Measurements from ENCODE around the gene HMBS.

Gene HMBS

DNA sequence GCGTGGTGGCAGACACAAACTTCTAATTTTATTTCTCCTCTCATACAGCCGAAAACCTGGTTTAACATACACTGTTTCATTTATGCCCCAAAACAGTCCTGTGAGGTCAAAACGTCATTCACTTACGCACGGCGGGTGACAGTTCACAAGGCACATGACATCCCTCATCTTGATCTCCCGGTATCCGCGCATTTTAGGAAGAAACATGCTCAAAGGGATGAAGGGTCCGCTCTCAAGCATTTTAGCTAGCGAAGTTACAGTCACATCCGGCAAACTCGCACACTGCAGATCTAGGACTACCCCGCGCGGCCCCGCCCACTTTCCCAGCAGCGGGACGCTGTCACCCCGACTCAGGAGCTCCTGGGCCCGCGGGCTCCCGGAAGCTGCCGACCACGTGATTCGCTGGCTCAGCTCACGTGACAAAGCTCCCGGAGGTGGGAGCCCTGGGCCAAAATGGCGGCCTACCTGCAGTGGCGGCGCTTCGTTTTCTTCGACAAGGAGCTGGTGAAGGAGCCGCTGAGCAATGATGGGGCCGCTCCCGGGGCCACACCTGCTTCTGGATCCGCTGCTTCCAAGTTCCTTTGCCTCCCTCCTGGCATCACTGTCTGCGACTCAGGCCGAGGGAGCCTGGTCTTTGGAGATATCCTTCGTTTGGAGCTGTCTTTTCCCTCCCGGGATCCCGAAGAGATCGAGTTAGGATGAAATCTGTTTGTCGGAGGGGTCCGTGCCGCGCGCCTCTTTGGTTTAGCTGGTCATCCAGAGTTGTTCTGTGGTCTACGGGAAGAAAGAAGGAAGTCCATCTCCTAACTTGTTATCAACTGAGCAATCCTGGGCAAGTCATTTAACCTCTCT lies 17.1 kb upstream of the HMBS start, which contains the start of gene VPS11:
TSS of gene VPS11 (plus strand) at position 448 of the 852 bp plus-strand sequence. CDS start at position 454, 6 bp downstream.
- DNase-seq (ENCODE audit: low read depth), result peak; percentile 98

DNA sequence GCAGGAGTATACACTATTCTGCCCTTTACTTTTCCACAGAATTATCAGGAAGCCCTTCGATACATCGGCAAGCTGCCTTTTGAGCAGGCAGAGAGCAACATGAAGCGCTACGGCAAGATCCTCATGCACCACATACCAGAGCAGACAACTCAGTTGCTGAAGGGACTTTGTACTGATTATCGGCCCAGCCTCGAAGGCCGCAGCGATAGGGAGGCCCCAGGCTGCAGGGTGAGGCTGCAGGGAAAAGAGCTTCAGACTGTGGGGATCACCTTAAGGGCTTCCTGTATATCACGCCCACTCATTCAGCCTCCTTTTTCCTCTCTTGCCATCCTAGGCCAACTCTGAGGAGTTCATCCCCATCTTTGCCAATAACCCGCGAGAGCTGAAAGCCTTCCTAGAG lies 6.8 kb upstream of the HMBS start:
- DNase-seq (ENCODE audit: low read depth), result no peak

DNA sequence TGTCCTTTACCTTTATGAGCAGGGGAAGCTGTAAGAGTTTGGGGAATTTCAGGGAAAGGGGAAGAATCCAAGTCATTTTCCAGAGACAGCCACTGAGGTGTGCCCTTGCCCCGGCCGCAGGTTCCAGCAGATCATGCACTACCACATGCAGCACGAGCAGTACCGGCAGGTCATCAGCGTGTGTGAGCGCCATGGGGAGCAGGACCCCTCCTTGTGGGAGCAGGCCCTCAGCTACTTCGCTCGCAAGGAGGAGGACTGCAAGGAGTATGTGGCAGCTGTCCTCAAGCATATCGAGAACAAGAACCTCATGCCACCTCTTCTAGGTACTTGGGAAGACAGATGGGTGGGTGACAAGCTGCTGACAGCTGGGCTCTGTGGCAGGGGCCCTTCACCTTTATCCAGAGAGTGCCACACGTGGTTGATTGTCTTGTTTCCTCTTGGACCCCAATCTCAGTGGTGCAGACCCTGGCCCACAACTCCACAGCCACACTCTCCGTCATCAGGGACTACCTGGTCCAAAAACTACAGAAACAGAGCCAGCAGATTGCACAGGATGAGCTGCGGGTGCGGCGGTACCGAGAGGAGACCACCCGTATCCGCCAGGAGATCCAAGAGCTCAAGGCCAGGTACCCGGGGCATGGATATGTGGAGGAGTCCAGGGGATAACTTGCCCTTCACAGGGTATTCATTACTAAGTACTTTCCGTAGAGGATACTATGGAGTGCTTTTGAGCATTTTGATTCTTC lies 5.8 kb upstream of the HMBS start:
- DNase-seq (ENCODE audit: low read depth), result no peak

DNA sequence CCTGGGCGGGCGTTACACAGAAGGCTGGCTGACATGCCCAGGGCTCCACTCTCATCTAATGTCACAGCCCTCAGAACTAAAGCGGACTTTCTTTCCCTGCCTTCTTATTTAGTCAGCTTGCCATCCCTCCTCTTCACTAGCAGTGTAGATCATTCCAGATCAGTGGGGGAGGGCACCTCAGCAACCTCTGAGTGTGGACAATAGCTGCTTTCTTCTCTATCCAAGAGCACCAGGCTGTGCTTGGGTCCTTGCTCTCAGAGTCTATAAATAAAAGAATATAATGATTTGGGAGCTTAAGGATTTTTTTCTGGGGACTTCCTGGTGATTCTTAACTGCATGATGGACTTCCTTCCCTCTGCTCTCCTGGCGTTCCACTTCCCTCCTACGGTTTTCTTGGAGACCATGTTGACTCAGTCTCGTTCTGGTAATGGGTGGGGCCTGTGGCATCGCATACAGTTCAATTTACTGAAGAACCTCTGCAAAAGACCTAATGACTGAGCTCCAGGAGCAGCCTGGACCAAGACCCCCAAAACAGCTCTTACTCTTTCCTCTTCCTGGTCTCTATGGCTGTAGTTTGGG lies 2.9 kb upstream of the HMBS start:
- no peak for DNase-seq (ENCODE audit: low read depth)

DNA sequence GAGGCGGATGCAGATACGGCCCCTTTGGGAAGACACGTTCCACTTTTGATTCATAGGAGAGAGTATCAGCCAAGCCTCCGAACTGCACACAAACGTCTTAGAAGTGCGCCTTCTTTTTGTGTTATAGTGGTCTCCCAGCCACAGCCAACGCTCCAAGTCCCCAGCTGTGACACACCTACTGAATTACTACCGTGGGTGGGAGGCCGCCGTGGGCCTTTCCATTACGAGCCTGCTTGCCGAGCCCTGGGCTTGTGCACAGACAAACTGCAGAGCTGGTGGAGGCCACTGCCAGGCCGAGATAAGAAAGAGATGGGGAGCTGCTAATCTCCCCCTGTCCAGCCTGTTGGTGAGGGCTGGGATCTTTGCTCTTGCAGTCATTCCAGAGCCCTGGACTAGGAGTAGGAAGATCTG lies 761 bp downstream of the HMBS start:
- no peak for DNase-seq (ENCODE audit: low read depth)

DNA sequence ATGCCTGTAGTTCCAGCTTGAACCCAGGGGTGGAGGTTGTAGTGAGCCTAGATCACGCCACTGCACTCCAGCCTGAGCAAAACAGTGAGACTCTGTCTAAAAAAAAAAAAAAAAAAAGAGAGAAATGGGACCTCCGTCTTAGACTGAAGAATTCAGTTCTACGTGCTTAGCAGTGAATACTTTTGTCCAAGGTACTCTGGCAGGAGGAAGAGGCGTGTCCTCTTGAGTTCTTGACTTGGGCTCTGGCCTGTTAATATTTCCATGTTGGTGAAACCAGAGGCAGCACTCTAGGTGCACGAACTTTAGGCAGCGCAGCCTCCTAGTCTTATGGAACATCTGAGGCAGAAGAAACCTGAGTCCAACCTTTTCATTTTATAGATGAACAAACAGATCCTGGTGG lies 2.4 kb downstream of the HMBS start:
- no peak for DNase-seq (ENCODE audit: low read depth)

DNA sequence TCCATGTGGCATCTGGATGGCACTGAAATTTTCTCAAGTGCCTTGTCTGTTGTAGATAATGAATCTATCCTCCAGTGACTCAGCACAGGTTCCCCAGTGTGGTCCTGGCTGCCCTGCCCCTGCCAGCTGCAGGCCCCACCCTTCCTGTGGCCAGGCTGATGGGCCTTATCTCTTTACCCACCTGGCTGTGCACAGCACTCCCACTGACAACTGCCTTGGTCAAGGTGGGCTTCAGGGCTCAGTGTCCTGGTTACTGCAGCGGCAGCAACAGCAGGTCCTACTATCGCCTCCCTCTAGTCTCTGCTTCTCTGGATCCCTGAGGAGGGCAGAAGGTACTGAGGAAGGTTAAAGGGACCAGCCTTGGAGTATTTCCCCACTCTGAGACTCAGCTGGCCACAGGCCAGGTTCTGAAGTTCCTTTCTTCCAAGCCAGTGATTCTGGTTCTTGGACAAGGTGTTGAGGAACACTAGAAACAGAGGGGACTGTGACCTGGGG lies 3.1 kb downstream of the HMBS start:
- no peak for DNase-seq (ENCODE audit: low read depth)

DNA sequence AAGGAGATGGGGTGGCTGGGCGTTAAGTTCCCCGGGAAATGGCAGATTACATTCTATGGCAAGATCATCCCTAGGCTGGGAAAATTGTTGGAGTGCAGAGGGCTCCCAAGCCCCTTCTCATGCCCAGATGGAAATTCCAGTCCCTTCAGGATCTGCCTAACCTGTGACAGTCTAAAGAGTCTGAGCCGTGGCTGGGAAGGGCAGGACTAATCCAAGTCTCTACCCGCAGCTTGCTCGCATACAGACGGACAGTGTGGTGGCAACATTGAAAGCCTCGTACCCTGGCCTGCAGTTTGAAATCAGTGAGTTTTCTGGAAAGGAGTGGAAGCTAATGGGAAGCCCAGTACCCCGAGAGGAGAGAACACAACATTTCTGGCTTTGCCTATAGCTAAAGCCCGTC lies 3.7 kb downstream of the HMBS start:
- DNase-seq (ENCODE audit: low read depth), result no peak

DNA sequence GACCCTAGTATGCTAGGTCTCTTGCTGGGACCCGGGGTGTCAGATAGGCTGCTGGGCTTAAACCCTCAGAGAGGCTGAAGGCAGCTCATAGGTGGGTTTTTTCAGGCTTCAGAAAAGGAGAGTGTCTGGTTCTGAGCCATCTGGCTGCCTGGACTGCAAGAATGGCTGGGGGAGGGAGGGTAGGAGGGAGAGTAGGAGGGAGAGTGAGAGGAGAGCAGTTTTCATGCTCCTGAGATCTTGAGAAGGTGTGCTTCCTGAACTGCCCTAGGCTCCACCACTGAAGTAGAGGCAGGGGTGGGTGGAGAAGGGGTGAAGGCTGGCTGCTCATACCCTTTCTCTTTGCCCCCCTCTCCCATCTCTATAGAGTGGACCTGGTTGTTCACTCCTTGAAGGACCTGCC lies 4.6 kb downstream of the HMBS start:
- DNase-seq (ENCODE audit: low read depth), result no peak

DNA sequence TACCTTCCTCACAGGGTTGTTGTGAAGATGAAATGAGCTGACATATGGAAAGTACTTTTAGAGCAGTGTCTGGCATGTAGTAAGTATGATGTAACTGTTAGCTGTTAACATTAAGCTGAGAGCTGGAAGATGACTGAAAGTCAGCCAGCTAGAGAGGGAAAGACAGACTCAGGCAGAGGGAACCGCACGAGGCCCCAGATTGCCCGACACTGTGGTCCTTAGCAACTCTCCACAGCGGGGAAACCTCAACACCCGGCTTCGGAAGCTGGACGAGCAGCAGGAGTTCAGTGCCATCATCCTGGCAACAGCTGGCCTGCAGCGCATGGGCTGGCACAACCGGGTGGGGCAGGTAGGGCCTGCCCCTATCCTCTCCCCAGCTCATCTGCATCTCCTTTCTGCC lies 6.5 kb downstream of the HMBS start:
- DNase-seq (ENCODE audit: low read depth), result no peak

DNA sequence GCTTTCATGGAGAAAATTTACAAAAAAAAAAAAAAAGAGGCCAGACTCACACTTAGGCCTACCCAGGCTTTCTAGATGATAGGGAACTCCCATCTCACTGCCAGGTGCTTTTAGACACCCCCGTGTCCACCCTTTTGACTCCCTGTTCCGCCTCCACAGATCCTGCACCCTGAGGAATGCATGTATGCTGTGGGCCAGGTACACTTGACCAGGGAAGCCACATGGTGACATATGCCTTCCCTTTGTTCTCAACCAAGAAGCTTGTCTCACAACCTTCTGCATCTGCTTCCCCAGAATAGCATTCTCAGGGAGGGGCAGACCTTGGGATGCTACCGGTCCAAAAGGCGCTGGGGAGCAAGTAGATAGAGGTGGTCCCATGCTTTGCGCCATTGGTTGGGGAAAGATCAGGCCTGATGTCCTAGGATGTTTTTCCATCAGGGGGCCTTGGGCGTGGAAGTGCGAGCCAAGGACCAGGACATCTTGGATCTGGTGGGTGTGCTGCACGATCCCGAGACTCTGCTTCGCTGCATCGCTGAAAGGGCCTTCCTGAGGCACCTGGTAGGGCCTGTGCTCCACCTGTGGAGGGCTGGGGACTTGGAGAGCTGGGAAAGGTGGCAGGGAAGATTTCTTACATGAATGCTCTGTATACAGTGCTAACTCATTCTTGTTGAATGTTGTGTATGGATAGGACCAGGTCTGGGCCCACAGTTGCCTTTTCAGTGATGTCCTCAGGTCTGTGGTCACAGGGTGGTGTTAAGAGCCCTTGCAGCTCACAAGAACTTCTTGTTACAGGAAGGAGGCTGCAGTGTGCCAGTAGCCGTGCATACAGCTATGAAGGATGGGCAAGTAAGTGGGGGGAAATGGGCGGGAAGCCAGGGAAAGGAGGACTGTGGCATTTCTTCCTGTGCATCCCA lies 7.5 kb downstream of the HMBS start:
- DNase-seq (ENCODE audit: low read depth), result no peak

DNA sequence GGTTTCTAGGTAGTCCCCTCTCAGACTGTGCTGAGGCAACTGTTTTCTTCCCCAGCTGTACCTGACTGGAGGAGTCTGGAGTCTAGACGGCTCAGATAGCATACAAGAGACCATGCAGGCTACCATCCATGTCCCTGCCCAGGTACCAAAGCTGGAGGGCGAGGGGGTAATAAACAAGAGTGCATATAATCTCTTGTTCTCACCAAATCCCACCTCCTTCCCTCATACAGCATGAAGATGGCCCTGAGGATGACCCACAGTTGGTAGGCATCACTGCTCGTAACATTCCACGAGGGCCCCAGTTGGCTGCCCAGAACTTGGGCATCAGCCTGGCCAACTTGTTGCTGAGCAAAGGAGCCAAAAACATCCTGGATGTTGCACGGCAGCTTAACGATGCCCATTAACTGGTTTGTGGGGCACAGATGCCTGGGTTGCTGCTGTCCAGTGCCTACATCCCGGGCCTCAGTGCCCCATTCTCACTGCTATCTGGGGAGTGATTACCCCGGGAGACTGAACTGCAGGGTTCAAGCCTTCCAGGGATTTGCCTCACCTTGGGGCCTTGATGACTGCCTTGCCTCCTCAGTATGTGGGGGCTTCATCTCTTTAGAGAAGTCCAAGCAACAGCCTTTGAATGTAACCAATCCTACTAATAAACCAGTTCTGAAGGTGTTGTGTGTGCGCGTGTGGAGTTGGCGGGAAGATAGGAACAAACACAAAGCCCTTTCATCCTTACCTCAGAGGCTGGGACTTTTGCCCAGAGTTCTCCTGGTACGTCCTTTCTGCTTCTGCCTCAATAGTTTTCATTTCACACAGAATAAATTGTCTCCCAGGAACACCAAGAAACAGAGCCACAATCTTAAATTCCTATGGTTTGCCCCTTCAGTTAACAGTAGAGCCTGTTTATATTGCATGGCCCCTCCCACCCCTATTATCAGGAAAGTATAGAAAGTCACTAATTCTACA lies 8.5 kb downstream of the HMBS start:
- no peak for DNase-seq (ENCODE audit: low read depth)

DNA sequence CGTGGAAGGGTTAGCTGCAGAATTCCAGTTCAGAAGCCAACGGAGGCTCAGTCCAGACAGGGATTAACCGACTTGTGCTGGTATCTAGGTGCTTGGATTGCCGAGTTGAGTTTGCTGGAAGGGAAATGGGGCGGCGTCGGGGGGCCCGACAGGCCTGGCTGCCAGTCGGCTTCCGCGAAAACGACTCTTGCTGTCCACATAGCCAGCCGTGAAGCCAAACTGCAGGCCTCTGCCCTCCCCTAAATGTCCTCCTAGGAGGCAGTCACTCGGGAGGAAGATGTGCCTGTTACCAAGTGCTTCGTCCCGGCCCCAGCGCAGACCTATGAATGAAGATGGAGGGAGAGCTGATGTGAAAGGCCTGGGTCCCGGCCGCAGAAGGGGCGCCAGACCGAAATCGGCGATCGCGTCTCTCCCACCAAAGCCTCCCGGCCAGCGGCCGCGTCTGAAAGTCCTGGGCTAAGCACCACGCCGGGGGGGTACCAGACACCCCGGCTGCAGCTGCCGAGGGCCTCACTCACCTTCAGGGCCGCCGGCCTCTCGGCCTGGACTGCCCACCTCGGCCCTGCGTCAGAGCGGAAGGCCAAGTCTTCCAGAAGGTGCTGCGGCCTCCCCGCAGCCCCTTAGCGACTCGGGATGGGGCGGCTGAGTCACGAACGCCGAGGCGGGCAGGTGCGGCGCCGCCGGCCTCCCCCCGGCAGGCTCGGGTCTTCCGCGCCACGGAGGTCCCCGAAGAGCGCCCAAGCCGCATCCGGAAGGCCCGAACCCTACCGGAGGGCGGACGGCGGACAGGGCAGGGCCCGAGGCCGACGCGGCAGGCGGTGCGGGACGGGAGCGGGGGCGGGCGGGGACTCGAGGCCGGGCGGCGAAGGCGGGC lies 9.5 kb downstream of the HMBS start:
- DNase-seq (ENCODE audit: low read depth), result no peak

DNA sequence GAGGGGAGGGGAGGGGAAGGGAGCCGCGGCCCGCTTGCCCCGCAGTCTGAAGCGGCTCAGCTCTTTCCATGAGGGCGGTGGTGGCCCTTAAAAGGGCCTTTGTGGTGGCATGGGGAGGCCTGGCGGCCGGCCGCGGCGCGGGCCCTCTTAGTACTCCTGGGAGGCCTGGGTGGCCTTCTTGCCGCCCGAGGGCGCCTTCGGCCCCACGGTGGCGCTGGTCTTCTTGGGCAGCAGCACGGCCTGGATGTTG lies 10.1 kb downstream of the HMBS start:
- no peak for DNase-seq (ENCODE audit: low read depth)

DNA sequence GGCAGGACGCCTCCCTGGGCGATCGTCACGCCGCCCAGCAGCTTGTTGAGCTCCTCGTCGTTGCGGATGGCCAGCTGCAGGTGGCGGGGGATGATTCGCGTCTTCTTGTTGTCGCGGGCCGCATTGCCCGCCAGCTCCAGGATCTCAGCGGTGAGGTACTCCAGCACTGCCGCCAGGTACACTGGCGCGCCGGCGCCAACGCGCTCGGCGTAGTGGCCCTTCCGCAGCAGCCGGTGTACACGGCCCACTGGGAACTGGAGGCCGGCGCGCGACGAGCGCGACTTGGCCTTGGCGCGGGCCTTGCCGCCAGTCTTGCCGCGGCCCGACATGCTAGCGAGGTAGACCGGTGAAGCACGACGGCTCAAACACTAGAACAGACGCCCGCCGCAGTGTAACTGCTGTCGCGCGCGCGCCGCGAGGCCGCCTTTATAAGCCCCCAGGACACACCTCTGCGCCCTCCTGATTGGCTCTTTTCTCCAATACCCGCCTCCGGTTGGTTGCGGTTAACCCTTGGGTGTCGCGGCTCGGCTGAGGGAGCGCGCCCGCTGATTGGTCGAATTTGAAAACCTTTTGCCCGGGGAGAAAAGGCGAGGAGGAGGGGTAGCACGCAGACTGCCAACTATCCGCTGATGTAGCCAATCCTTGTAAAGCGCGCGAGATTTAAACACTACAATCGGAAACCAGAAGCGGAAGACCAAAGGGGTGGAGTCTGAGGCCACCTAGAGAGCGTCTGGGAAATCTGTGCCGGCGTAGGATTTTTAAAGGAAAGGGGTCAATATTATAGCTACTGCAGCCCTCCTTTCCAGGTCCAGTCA lies 10.6 kb downstream of the HMBS start:
- peak; percentile 99 for DNase-seq (ENCODE audit: low read depth)

DNA sequence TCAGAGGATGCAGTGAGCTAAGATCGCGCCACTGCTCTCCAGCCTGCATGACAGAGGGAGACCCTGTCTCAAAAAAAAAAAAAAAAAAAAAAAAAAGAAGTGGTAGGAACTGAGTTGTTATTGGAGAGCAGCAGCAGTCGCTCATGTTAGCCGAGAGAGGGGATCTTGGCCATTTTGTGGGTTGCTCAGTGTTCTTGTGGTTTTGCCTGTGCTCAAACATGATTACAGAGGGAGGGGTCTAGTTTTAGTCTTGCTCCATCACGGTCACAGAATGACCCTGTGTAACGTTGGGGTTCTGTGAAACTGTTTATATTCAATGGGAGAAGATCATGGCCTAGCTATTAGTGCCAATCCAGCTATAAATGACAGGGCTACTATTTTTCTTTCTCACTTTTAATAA lies 15.0 kb downstream of the HMBS start:
- DNase-seq (ENCODE audit: low read depth), result no peak

DNA sequence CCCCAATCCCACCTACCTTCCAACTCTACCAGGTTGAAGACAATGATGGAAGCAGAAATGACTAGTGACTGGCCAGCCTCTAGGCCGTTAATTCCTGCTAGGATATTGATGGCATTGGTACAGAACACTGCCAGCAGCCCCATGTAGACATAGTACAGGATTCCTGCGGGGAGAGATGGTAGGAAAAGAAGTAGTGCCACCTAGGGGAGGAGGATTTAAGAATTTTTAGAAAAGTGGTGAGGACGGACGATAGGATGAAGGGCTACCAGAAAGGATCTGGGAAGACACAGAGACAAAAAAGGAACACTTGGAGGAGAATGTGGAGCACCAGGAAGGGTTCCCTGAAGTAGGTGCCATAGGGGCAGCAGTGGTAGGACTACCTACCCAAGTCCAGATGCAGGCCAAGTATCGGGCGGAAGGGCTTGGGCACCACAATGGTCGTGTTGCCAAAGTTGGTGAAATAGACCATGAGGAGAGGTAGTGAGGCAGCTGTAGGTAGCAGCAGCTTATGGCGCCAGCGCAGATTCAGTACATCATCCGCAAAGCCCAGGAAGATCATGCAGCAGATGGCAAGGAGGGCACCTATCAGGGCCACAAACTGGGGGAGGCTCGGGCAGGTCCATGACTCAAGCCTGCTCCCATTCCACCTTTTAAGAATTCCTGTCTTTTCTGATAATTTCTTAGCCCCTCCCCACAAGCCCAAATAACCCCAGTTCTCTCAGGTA lies 15.7 kb downstream of the HMBS start:
- no peak for DNase-seq (ENCODE audit: low read depth)

DNA sequence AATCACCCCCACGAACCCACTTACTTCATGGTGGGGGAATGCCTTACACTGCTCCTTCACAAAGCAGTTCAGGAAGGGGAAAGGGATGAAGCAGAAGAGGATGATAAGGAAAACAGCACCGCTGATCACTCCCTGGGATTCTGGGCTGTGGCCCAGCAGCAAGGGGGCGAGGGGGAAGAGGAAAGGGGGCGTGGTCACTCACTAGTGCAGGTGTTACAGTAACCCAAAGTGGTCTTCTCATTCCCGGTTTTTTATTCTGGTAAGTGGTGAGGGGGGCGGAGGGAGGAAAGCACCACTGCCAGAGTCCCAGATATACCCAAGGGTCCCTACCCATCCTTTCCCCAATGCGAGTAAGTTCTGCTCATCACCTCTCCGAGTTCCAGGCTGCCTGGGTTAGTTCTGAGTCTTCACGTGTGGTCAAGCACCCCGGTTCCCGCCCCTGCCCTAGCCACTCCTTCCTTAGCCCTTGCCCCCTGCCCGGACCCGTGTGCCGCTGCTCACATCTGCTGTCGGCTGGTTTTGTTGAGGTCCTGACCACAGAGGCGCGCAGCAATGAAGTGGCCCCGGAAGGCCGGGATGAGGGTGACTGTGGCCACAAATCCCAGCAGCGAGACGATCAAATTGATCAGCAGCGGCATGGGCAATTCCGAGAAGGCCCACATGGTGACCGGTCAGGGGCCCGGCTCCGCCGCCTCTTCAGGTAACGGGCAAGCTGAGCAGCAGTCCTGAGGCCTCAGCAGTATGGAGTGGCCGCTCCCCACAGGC lies 16.5 kb downstream of the HMBS start:
- no peak for DNase-seq (ENCODE audit: low read depth)

All from T-helper 22 cell (primary cell).